ENCODE measurements around the gene SHROOM3. TPM values are rescaled to one million over a fixed set of nuclear protein-coding genes. Genes with fewer than 3 reads are reported as not detected.

The SHROOM3 gene
- 12.3 and 22.1 TPM in 2 replicates for total RNA-seq

GRCh38 chr4:76434901-76435527 lies at the start of gene SHROOM3:
Gene SHROOM3 (plus strand): TSS chr4:76435229. CDS start chr4:76436053, 824 bp downstream.

GRCh38 chr4:76420762-76421581 lies 14.1 kb upstream of the SHROOM3 start, which contains the start of gene CCDC158:
Gene CCDC158 (minus strand): TSS chr4:76421141. CDS start chr4:76403207, 17,934 bp downstream.

Other genes starting within 250 kb of the SHROOM3 start
- 124 and 510 TPM in 2 replicates for gene SCARB2, start 221.4 kb upstream of the SHROOM3 start, total RNA-seq
- 0.34 and 2.1 TPM in 2 replicates for gene FAM47E, start 183.5 kb upstream of the SHROOM3 start, total RNA-seq
- gene STBD1, start 128.5 kb upstream of the SHROOM3 start, total RNA-seq, result 8.9 and 14.0 TPM in 2 replicates
- 0.34 and 0.43 TPM in 2 replicates for gene CCDC158, start 14.1 kb upstream of the SHROOM3 start, total RNA-seq

Data from nasal cavity respiratory epithelium epithelial cell of viscerocranial mucosa (primary cell).